ENCODE results near the gene KLHL40.

KLHL40 gene

GRCh38 chr3:42654331-42655201, 30.8 kb upstream of the KLHL40 start:
- Mint-ChIP-seq H3K9me3 (no peaks in the 10 kb centered on the region), H3K36me3 (ENCODE audit: low read depth) (no peaks in the 10 kb centered on the region), H3K4me3 (no peak overlapping the region), H3K4me1 (peaks cover 5% of the 10 kb centered on the region), H3K27me3 (peaks cover 2% of the 10 kb centered on the region), H3K27ac (no peak overlapping the region)
- no peak for DNase-seq
- ATAC-seq: peak; percentile 15

GRCh38 chr3:42655331-42655888, 29.9 kb upstream of the KLHL40 start:
- ATAC-seq: no peak
- Mint-ChIP-seq H3K9me3 (no peaks in the 10 kb centered on the region), H3K27ac (no peak overlapping the region), H3K36me3 (ENCODE audit: low read depth) (no peaks in the 10 kb centered on the region), H3K27me3 (peaks cover 2% of the 10 kb centered on the region), H3K4me3 (no peak overlapping the region), H3K4me1 (peaks cover 5% of the 10 kb centered on the region)
- DNase-seq: no peak

GRCh38 chr3:42655980-42656679, 29.2 kb upstream of the KLHL40 start:
- ATAC-seq: no peak
- H3K27ac Mint-ChIP-seq: no peak overlapping the region
- no peak for DNase-seq
- H3K4me3 Mint-ChIP-seq: no peak overlapping the region
- peaks cover 2% of the 10 kb centered on the region for H3K27me3 Mint-ChIP-seq
- peaks cover 5% of the 10 kb centered on the region for H3K4me1 Mint-ChIP-seq
- H3K9me3 Mint-ChIP-seq: no peaks in the 10 kb centered on the region
- H3K36me3 Mint-ChIP-seq (ENCODE audit: low read depth): no peaks in the 10 kb centered on the region

- Mint-ChIP-seq H3K27ac (no peak overlapping the region), H3K36me3 (ENCODE audit: low read depth) (no peaks in the 10 kb centered on the region), H3K27me3 (peaks cover 2% of the 10 kb centered on the region), H3K4me3 (no peak overlapping the region), H3K9me3 (no peaks in the 10 kb centered on the region), H3K4me1 (peaks cover 5% of the 10 kb centered on the region)
- no peak for ATAC-seq
- no peak for DNase-seq
These were observed 28.4 kb upstream of the KLHL40 start for GRCh38 chr3:42656680-42657610.

GRCh38 chr3:42657675-42658074, 27.7 kb upstream of the KLHL40 start:
- DNase-seq (no peak), ATAC-seq (no peak)
- Mint-ChIP-seq H3K27ac (no peak overlapping the region), H3K36me3 (ENCODE audit: low read depth) (no peaks in the 10 kb centered on the region), H3K4me3 (no peak overlapping the region), H3K27me3 (peaks cover 2% of the 10 kb centered on the region), H3K4me1 (peaks cover 5% of the 10 kb centered on the region), H3K9me3 (no peaks in the 10 kb centered on the region)

GRCh38 chr3:42658091-42658770, 27.1 kb upstream of the KLHL40 start:
- ATAC-seq (no peak), DNase-seq (no peak)
- H3K4me3 Mint-ChIP-seq: no peak overlapping the region
- H3K9me3 Mint-ChIP-seq: no peaks in the 10 kb centered on the region
- no peaks in the 10 kb centered on the region for H3K36me3 Mint-ChIP-seq (ENCODE audit: low read depth)
- H3K4me1 Mint-ChIP-seq: peaks cover 2% of the 10 kb centered on the region
- H3K27ac Mint-ChIP-seq: no peak overlapping the region
- H3K27me3 Mint-ChIP-seq: peaks cover under 1% of the 10 kb centered on the region

GRCh38 chr3:42658771-42659390, 26.5 kb upstream of the KLHL40 start:
- H3K9me3 Mint-ChIP-seq: no peaks in the 10 kb centered on the region
- no peak for ATAC-seq

GRCh38 chr3:42659451-42660130, 25.7 kb upstream of the KLHL40 start:
- DNase-seq: no peak
- Mint-ChIP-seq H3K4me1 (peaks cover 2% of the 10 kb centered on the region), H3K27ac (no peak overlapping the region), H3K9me3 (no peaks in the 10 kb centered on the region), H3K36me3 (ENCODE audit: low read depth) (no peaks in the 10 kb centered on the region), H3K27me3 (no peaks in the 10 kb centered on the region), H3K4me3 (no peak overlapping the region)
- ATAC-seq: no peak

More at GRCh38 chr3:42658771-42659390, 26.5 kb upstream of the KLHL40 start:
- peaks cover 2% of the 10 kb centered on the region for H3K4me1 Mint-ChIP-seq
- H3K4me3 Mint-ChIP-seq: no peak overlapping the region
- no peaks in the 10 kb centered on the region for H3K27me3 Mint-ChIP-seq
- no peak for DNase-seq
- no peaks in the 10 kb centered on the region for H3K36me3 Mint-ChIP-seq (ENCODE audit: low read depth)
- H3K27ac Mint-ChIP-seq: no peak overlapping the region

GRCh38 chr3:42660131-42660715, 25.1 kb upstream of the KLHL40 start:
- no peaks in the 10 kb centered on the region for H3K27me3 Mint-ChIP-seq
- peaks cover 2% of the 10 kb centered on the region for H3K4me1 Mint-ChIP-seq
- H3K36me3 Mint-ChIP-seq (ENCODE audit: low read depth): no peaks in the 10 kb centered on the region
- H3K9me3 Mint-ChIP-seq: no peaks in the 10 kb centered on the region
- no peak for DNase-seq
- H3K4me3 Mint-ChIP-seq: no peak overlapping the region
- no peak for ATAC-seq
- no peak overlapping the region for H3K27ac Mint-ChIP-seq

- H3K9me3 Mint-ChIP-seq: no peaks in the 10 kb centered on the region
- no peaks in the 10 kb centered on the region for H3K27me3 Mint-ChIP-seq
- H3K4me1 Mint-ChIP-seq: peaks cover 2% of the 10 kb centered on the region
- no peak overlapping the region for H3K4me3 Mint-ChIP-seq
- DNase-seq (no peak), ATAC-seq (peak; percentile 31)
- H3K27ac Mint-ChIP-seq: no peak overlapping the region
- no peaks in the 10 kb centered on the region for H3K36me3 Mint-ChIP-seq (ENCODE audit: low read depth)
These were observed 24.4 kb upstream of the KLHL40 start for GRCh38 chr3:42660898-42661297.

- H3K4me3 Mint-ChIP-seq: no peak overlapping the region
- no peaks in the 10 kb centered on the region for H3K36me3 Mint-ChIP-seq (ENCODE audit: low read depth)
- peaks cover 2% of the 10 kb centered on the region for H3K4me1 Mint-ChIP-seq
- no peaks in the 10 kb centered on the region for H3K9me3 Mint-ChIP-seq
- H3K27ac Mint-ChIP-seq: no peak overlapping the region
- ATAC-seq (no peak), DNase-seq (no peak)
- H3K27me3 Mint-ChIP-seq: no peaks in the 10 kb centered on the region
These were observed 23.7 kb upstream of the KLHL40 start for GRCh38 chr3:42661593-42662022.

- no peak overlapping the region for H3K27ac Mint-ChIP-seq
- ATAC-seq (no peak), DNase-seq (no peak)
- no peak overlapping the region for H3K4me3 Mint-ChIP-seq
- H3K4me1 Mint-ChIP-seq: peaks cover 2% of the 10 kb centered on the region
- H3K36me3 Mint-ChIP-seq (ENCODE audit: low read depth): no peaks in the 10 kb centered on the region
- no peaks in the 10 kb centered on the region for H3K27me3 Mint-ChIP-seq
- no peaks in the 10 kb centered on the region for H3K9me3 Mint-ChIP-seq
These were observed 23.1 kb upstream of the KLHL40 start for GRCh38 chr3:42662037-42662812.
